ENCODE measurements around the gene RAD51B.

The RAD51B gene

DNA sequence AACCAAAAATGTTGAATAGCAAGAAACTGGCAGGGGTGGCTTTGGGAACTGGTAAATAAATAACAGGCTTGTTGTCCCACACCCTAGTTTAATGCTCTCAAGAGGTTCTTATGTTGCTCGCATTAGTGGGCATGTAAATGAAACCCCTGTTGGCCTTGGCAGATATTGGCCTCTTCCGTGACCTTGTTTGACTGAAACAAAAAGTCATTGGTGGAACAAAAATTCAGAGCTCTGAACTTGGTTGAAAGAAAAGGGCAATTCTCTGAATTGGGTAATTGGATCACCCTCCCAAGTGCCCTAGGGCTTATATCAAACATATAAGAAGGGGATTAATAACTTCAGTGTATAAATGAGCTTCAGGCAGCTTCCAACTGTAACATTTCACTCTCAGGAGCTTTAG lies 547.1 kb downstream of the RAD51B start:
- Histone ChIP-seq H3K36me3 (ENCODE audit: insufficient read depth, low read length) (no peaks in the 10 kb centered on the region), H3K4me1 (ENCODE audit: insufficient read depth, low read length) (peaks cover 32% of the 10 kb centered on the region; the same call in 1 of the 2 replicates), H3K9ac (ENCODE audit: low read depth, low read length) (no peak overlapping the region), H3K27me3 (ENCODE audit: insufficient read depth, low read length) (peaks cover 3% of the 10 kb centered on the region; the same call in 1 of the 2 replicates), H3K9me3 (ENCODE audit: insufficient read depth, low read depth, low read length) (no peaks in the 10 kb centered on the region), H3K27ac (ENCODE audit: low read depth, low read length) (no peak overlapping the region), H3K4me3 (ENCODE audit: low read length) (no peak overlapping the region)
- 93% methylated on average over 2 of the region's 2 CpGs for WGBS

DNA sequence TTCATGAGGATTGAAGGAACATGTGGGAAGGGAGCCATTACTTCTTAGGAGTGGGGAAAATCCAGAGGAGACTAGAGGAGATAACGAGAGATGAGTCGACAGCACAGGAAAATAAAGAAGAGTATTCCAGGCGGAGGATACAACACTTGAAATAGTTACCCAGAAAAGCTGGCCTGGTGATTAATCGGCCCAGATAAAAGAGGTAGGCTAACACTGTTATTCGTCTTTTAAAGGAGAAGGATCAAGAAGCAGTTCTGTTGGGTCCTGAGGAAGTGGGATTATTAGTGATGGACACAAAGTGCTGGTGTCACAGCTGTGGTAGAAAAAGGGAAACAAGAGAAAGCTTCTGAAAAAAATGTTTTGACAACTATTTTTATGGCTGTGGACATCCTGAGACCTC lies 548.0 kb downstream of the RAD51B start:
- 87% methylated on average over 5 of the region's 5 CpGs for WGBS

DNA sequence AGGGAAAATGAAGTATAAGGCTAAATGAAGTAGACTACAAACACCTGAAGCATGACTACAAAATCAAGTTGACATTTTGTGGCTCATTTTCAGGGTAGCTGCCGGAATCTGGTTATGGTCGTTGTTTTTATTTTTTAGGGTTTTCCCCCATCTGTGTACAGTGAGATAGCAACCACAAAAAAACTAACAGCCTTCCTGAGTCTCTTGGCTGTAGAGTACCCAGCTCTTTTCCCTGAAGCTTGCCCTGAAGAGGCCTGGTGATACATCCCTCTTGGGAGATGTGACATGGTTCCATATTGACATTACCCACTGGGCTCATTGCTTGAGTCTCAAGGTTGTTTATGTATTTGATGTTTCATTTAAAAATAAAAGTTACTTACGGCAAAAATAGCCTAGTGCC lies 549.3 kb downstream of the RAD51B start:
- H3K36me3 ChIP-seq (ENCODE audit: insufficient read depth, low read length), result no peaks in the 10 kb centered on the region
- H3K27me3 ChIP-seq (ENCODE audit: insufficient read depth, low read length), result peaks cover 3% of the 10 kb centered on the region; the same call in 1 of the 2 replicates
- H3K9me3 ChIP-seq (ENCODE audit: insufficient read depth, low read depth, low read length), result no peaks in the 10 kb centered on the region
- no peak overlapping the region for H3K4me3 ChIP-seq (ENCODE audit: low read length)
- 98% methylated on average over 3 of the region's 3 CpGs for WGBS
- peaks cover 33% of the 10 kb centered on the region for H3K4me1 ChIP-seq (ENCODE audit: insufficient read depth, low read length)
- no peak overlapping the region for H3K9ac ChIP-seq (ENCODE audit: low read depth, low read length)
- H3K27ac ChIP-seq (ENCODE audit: low read depth, low read length), result no peak overlapping the region

More for the DNA sequence above, 548.0 kb downstream of the RAD51B start:
- Histone ChIP-seq H3K36me3 (ENCODE audit: insufficient read depth, low read length) (no peaks in the 10 kb centered on the region), H3K4me3 (ENCODE audit: low read length) (no peak overlapping the region), H3K9me3 (ENCODE audit: insufficient read depth, low read depth, low read length) (no peaks in the 10 kb centered on the region), H3K4me1 (ENCODE audit: insufficient read depth, low read length) (peaks cover 41% of the 10 kb centered on the region), H3K9ac (ENCODE audit: low read depth, low read length) (no peak overlapping the region), H3K27ac (ENCODE audit: low read depth, low read length) (no peak overlapping the region), H3K27me3 (ENCODE audit: insufficient read depth, low read length) (peaks cover 3% of the 10 kb centered on the region; the same call in 1 of the 2 replicates)

DNA sequence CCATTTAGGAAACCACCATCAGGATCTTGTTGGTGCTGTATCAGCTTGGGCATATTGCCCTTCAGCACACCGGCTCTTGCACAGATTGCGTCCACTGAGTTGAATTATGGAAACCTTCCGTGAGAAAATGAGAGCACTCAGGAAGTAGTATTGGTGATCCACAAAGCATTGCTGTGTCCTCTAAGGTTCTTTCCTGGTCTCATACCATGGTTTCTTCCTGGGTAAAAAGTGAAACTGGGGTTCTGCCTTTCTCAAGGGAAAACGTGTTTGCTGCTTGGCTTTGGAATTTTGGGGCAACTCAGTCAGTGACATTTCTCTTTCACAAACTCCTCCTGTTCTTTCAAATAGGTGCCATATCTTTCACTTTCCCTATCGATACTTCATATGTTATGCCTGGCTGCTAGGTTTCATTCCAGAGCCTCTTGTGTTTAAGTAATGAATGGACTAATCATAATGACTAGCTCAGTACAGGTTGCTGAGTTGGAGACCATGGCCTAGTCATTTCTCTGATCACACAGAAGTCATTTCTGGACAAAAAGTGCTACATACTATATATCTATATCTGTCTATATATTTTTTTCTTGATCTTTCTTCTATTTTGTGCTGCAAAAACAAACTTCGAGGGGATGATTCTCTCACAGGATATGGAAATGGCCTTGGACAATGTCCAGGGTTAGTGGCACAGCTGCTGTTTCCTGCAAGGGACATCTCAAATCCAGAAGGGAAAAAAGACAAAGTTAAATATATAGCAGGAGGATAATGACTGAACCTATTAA lies 549.9 kb downstream of the RAD51B start:
- WGBS, result 94% methylated on average over 6 of the region's 6 CpGs
- Histone ChIP-seq H3K9ac (ENCODE audit: low read depth, low read length) (no peak overlapping the region), H3K9me3 (ENCODE audit: insufficient read depth, low read depth, low read length) (no peaks in the 10 kb centered on the region), H3K4me3 (ENCODE audit: low read length) (no peak overlapping the region), H3K27ac (ENCODE audit: low read depth, low read length) (no peak overlapping the region), H3K4me1 (ENCODE audit: insufficient read depth, low read length) (peaks cover 32% of the 10 kb centered on the region), H3K27me3 (ENCODE audit: insufficient read depth, low read length) (peaks cover 3% of the 10 kb centered on the region; the same call in 1 of the 2 replicates), H3K36me3 (ENCODE audit: insufficient read depth, low read length) (no peaks in the 10 kb centered on the region)

DNA sequence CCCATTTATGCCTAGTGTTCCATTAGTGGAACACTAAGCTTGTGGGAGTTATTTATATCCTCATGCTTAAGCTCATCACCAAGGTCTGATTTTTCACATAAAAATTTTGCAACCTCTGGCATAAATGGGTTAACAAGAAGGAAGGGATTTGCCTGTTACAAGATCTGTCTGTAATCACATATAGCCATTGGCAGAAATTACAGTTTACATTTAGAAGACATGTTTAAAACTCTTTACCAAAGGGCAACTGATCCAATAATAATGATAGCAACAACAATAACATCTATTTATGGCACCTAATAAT lies 550.4 kb downstream of the RAD51B start:
- H3K36me3 ChIP-seq (ENCODE audit: insufficient read depth, low read length), result no peaks in the 10 kb centered on the region
- H3K9ac ChIP-seq (ENCODE audit: low read depth, low read length), result no peak overlapping the region
- H3K4me3 ChIP-seq (ENCODE audit: low read length), result no peak overlapping the region
- H3K4me1 ChIP-seq (ENCODE audit: insufficient read depth, low read length), result peaks cover 26% of the 10 kb centered on the region
- H3K27ac ChIP-seq (ENCODE audit: low read depth, low read length), result no peak overlapping the region
- no peaks in the 10 kb centered on the region for H3K9me3 ChIP-seq (ENCODE audit: insufficient read depth, low read depth, low read length)
- H3K27me3 ChIP-seq (ENCODE audit: insufficient read depth, low read length), result peaks cover 3% of the 10 kb centered on the region; the same call in 1 of the 2 replicates

DNA sequence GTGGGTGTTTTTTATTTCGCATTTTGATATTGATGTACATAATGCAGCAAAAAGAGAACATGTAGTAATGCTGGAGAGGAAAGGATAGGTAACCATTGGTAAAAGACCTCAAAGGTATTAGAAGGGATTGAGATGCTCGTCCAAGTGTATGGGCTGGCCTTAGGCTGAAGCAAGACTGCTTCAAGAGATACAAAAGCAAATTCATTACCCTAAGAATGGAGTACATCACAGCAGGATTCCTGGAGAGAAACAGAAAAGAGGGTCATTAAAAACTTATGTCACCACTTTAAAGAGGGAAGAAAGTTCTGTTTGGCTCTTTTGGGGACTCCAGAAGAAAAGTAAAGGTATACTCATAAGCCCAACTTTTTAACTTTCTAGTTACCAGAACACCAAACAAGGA lies 552.8 kb downstream of the RAD51B start:
- Histone ChIP-seq H3K9me3 (ENCODE audit: insufficient read depth, low read depth, low read length) (no peaks in the 10 kb centered on the region), H3K27ac (ENCODE audit: low read depth, low read length) (no peak overlapping the region; the same call in 1 of the 2 replicates), H3K9ac (ENCODE audit: low read depth, low read length) (no peak overlapping the region), H3K36me3 (ENCODE audit: insufficient read depth, low read length) (no peaks in the 10 kb centered on the region), H3K27me3 (ENCODE audit: insufficient read depth, low read length) (peaks cover 3% of the 10 kb centered on the region; the same call in 1 of the 2 replicates), H3K4me1 (ENCODE audit: insufficient read depth, low read length) (peaks cover 14% of the 10 kb centered on the region), H3K4me3 (ENCODE audit: low read length) (no peak overlapping the region)
- WGBS, result 17% methylated on average over 2 of the region's 2 CpGs

DNA sequence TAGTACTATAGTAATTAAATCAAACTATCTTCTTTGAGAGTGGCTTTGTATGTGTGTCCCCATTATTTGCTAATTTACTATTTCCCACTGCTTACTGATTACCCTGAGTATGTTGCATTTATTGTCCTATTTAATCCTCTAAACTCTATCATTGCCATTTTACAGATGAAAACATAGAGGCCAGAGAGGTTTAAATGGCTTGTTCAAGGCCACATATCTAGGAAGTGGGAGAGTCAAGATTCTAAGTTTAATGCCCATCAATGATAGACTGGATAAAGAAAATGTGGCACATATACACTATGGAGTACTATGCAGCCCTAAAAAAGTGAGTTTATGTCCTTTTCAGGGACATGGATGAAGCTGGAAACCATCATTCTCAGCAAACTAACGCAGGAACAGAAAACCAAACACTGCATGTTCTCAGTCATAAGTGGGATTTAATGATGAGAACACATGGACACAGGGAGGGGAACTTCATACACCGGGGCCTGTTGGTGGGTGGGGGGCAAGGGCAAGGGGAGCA lies 553.6 kb downstream of the RAD51B start:
- H3K9ac ChIP-seq (ENCODE audit: low read depth, low read length), result no peak overlapping the region
- no peak overlapping the region for H3K27ac ChIP-seq (ENCODE audit: low read depth, low read length)
- H3K4me3 ChIP-seq (ENCODE audit: low read length), result no peak overlapping the region
- H3K4me1 ChIP-seq (ENCODE audit: insufficient read depth, low read length), result peaks cover 22% of the 10 kb centered on the region
- H3K9me3 ChIP-seq (ENCODE audit: insufficient read depth, low read depth, low read length), result no peaks in the 10 kb centered on the region
- no peaks in the 10 kb centered on the region for H3K36me3 ChIP-seq (ENCODE audit: insufficient read depth, low read length)
- WGBS, result 92% methylated on average over 2 of the region's 2 CpGs
- H3K27me3 ChIP-seq (ENCODE audit: insufficient read depth, low read length), result peaks cover 3% of the 10 kb centered on the region; the same call in 1 of the 2 replicates

DNA sequence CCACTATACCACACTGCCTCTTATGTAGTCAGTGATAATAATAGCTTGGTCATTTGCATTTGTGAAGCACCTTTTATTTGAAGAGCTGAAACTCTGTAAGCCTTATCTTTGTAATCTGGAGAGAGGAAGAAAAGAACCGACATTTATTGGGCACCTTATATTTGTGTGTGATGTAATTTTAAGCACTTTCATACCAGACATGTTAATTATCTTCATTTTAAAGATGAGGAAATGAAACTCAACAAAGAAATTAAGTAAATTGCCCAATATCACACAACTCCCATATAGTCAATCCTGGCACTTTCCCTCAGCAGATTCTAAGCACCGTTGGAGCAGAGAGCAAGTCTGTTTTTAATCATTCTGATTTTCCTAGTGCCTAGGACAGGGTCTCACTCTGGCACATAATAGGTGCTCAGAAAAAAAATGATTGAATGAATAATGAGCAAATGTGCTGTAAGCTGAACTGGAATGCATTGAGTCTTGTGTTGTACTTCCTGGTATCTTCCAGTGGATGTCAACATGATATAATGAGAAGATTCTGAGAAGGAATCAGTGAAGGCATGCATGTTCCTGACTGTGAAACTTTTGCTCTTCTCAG lies 554.4 kb downstream of the RAD51B start:
- Histone ChIP-seq H3K9ac (ENCODE audit: low read depth, low read length) (no peak overlapping the region), H3K36me3 (ENCODE audit: insufficient read depth, low read length) (no peaks in the 10 kb centered on the region), H3K4me3 (ENCODE audit: low read length) (no peak overlapping the region), H3K4me1 (ENCODE audit: insufficient read depth, low read length) (peaks cover 22% of the 10 kb centered on the region), H3K27me3 (ENCODE audit: insufficient read depth, low read length) (peaks cover 3% of the 10 kb centered on the region; the same call in 1 of the 2 replicates), H3K9me3 (ENCODE audit: insufficient read depth, low read depth, low read length) (no peaks in the 10 kb centered on the region), H3K27ac (ENCODE audit: low read depth, low read length) (no peak overlapping the region)
- 74% methylated on average over 2 of the region's 2 CpGs for WGBS

DNA sequence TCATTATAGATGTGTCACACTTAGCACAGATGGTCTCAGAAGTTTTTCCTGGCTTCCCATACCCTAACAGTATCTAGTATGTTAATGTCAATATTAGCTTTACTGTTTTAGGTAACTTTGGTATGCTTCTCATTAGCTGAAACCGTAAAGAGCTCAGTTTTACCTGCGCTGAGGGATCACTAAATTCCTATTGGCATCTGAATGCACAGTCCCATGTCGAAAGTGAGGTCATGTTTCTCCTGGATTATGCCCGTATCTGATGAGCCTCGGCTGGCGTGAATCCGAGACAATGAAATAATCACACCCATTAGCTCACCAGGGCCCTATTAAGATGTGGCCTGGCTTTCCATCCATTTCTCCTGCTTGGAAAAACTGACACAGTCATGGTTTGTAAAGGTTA lies 555.1 kb downstream of the RAD51B start:
- no peaks in the 10 kb centered on the region for H3K36me3 ChIP-seq (ENCODE audit: insufficient read depth, low read length)
- H3K4me1 ChIP-seq (ENCODE audit: insufficient read depth, low read length), result peaks cover 22% of the 10 kb centered on the region
- H3K27ac ChIP-seq (ENCODE audit: low read depth, low read length), result no peak overlapping the region
- WGBS, result 89% methylated on average over 7 of the region's 7 CpGs
- no peaks in the 10 kb centered on the region for H3K9me3 ChIP-seq (ENCODE audit: insufficient read depth, low read depth, low read length)
- peaks cover 3% of the 10 kb centered on the region; the same call in 1 of the 2 replicates for H3K27me3 ChIP-seq (ENCODE audit: insufficient read depth, low read length)
- no peak overlapping the region for H3K4me3 ChIP-seq (ENCODE audit: low read length)
- H3K9ac ChIP-seq (ENCODE audit: low read depth, low read length), result no peak overlapping the region

DNA sequence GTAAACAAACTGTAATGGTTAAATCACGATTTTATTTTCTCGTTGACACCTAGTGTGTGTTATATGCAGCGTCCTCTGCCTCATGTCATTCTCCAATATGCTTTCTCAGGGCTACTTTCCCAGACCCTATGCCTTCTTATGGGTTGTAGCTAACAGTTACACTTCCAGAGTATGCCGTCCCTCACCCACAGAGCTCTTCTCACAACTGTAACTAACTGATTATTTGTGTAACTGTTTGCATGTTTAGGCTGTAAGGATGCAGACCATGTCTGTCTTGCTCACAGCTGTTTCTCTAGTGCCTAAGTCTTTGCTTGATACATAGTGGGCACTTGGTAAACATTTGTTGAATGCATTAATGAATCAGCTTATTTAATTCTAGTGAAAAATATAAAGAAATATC lies 555.8 kb downstream of the RAD51B start:
- Histone ChIP-seq H3K9ac (ENCODE audit: low read depth, low read length) (no peak overlapping the region), H3K27ac (ENCODE audit: low read depth, low read length) (no peak overlapping the region), H3K4me1 (ENCODE audit: insufficient read depth, low read length) (peaks cover 22% of the 10 kb centered on the region), H3K4me3 (ENCODE audit: low read length) (no peak overlapping the region), H3K27me3 (ENCODE audit: insufficient read depth, low read length) (peaks cover 3% of the 10 kb centered on the region; the same call in 1 of the 2 replicates), H3K9me3 (ENCODE audit: insufficient read depth, low read depth, low read length) (no peaks in the 10 kb centered on the region), H3K36me3 (ENCODE audit: insufficient read depth, low read length) (no peaks in the 10 kb centered on the region)
- WGBS, result 94% methylated on average over 4 of the region's 4 CpGs

DNA sequence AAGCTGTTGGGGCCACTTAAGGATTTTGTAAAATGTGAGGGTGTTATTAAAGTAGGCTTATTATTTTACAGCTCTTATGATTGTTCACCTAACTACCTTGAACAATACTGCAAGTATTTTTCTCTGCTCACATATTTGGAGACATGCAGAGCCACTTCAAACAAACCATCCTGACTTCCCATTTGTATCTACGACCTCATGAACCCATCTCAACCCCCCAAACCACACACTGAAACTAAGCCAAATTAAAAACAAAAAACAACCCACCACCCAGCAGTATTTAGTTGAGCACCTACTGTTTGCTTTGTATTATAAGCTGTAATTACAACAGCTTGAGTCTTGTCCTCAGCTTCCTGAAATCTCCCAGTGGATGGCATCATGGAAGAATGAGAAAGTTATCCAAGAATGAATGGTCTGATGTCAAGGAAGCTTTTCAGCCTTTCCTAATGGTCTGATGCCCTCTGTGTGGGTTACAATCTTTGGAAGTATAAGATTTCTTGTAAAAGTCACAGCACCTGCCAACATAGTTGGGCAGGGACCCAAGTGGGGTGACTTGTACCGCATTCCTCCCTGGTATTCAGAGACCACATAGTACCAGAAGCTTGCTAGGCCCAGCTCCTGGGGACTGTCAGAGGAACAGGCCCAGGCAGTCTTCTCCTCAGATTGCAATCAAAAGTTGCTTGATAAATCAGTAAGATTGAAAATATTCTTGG lies 556.6 kb downstream of the RAD51B start:
- H3K9ac ChIP-seq (ENCODE audit: low read depth, low read length), result no peak overlapping the region
- H3K27ac ChIP-seq (ENCODE audit: low read depth, low read length), result no peak overlapping the region
- H3K4me1 ChIP-seq (ENCODE audit: insufficient read depth, low read length), result peaks cover 22% of the 10 kb centered on the region
- H3K36me3 ChIP-seq (ENCODE audit: insufficient read depth, low read length), result no peaks in the 10 kb centered on the region
- no peaks in the 10 kb centered on the region for H3K9me3 ChIP-seq (ENCODE audit: insufficient read depth, low read depth, low read length)
- H3K4me3 ChIP-seq (ENCODE audit: low read length), result no peak overlapping the region
- peaks cover 3% of the 10 kb centered on the region; the same call in 1 of the 2 replicates for H3K27me3 ChIP-seq (ENCODE audit: insufficient read depth, low read length)
- 91% methylated on average over 2 of the region's 2 CpGs for WGBS

Measured in HUES64 (cell line).